ENCODE data around the gene IL1RAPL1.

Gene IL1RAPL1

DNA sequence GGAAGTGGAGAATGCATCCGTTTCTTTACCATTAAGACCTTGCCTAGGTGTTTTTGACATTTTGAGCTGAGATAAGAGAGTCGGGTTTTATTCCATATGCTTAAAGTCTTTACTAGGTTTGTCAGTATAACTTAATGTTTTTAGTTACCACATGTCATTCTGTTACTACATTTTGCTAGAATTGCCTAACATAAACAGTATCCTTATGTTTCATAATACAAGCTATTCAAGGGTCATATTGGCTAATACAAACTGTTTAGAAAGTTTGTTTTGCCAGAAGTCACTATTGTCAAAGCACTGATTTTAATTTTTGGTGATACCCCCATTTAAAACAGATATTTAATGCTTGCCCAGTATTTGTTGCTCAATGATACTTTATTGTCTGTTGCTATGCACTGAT lies 1200.4 kb downstream of the IL1RAPL1 start:
- H3K36me3 ChIP-seq (replicated peaks) = no peaks in the 10 kb centered on the region
- DNase-seq = no peak
- TF ChIP-seq, protein P1, sequence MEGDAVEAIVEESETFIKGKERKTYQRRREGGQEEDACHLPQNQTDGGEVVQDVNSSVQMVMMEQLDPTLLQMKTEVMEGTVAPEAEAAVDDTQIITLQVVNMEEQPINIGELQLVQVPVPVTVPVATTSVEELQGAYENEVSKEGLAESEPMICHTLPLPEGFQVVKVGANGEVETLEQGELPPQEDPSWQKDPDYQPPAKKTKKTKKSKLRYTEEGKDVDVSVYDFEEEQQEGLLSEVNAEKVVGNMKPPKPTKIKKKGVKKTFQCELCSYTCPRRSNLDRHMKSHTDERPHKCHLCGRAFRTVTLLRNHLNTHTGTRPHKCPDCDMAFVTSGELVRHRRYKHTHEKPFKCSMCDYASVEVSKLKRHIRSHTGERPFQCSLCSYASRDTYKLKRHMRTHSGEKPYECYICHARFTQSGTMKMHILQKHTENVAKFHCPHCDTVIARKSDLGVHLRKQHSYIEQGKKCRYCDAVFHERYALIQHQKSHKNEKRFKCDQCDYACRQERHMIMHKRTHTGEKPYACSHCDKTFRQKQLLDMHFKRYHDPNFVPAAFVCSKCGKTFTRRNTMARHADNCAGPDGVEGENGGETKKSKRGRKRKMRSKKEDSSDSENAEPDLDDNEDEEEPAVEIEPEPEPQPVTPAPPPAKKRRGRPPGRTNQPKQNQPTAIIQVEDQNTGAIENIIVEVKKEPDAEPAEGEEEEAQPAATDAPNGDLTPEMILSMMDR (IDR thresholded peaks at IDR 0.05; ENCODE audit: low read depth, low read length, missing control alignments) = no peak
- in situ Hi-C loops (cut with HindIII; ENCODE audit: low pct_ligation_motif_present, low sequenced_read_pairs) = no loop called here
- H3K27ac ChIP-seq = no peak overlapping the region
- no peak overlapping the region for H3K4me3 ChIP-seq (ENCODE audit: low read depth, low read length)
- no peaks in the 10 kb centered on the region for H3K27me3 ChIP-seq (replicated peaks)

- Histone ChIP-seq H3K27me3 (replicated peaks) (no peaks in the 10 kb centered on the region), H3K36me3 (replicated peaks) (no peaks in the 10 kb centered on the region), H3K27ac (no peak overlapping the region), H3K4me3 (ENCODE audit: low read depth, low read length) (no peak overlapping the region)
- in situ Hi-C loops (cut with HindIII; ENCODE audit: low pct_ligation_motif_present, low sequenced_read_pairs) = no loop called here
- no peak for DNase-seq
- TF ChIP-seq, protein P1 (IDR thresholded peaks at IDR 0.05; ENCODE audit: low read depth, low read length, missing control alignments) = no peak
Measured at GRCh38 chrX:29788991-29789699, 1201.9 kb downstream of the IL1RAPL1 start.

DNA sequence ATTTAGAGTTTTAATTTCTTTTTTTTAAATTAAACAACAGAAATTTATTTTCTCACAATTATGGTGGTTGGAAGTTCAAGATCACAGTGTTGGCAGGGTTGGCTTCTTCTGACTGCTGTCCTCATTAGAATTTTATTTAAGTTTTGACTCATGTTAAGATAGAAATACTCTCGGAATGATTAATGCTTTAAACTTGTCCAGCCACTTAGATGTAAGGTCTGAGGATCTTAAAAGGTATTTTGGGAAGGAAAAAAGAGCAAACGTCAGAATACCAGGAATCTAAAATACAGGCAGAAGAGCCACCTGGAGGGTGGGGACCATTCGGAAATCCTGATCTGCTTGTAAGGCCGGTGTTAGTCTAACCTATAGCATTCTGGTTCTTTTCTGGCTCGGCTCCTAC lies 1205.1 kb downstream of the IL1RAPL1 start:
- no peak for DNase-seq
- H3K36me3 ChIP-seq (replicated peaks) = no peaks in the 10 kb centered on the region
- in situ Hi-C loops (cut with HindIII; ENCODE audit: low pct_ligation_motif_present, low sequenced_read_pairs) = no loop called here
- TF ChIP-seq, protein P1 (IDR thresholded peaks at IDR 0.05; ENCODE audit: low read depth, low read length, missing control alignments) = no peak
- no peaks in the 10 kb centered on the region for H3K27me3 ChIP-seq (replicated peaks)
- no peak overlapping the region for H3K27ac ChIP-seq
- H3K4me3 ChIP-seq (ENCODE audit: low read depth, low read length) = no peak overlapping the region

DNA sequence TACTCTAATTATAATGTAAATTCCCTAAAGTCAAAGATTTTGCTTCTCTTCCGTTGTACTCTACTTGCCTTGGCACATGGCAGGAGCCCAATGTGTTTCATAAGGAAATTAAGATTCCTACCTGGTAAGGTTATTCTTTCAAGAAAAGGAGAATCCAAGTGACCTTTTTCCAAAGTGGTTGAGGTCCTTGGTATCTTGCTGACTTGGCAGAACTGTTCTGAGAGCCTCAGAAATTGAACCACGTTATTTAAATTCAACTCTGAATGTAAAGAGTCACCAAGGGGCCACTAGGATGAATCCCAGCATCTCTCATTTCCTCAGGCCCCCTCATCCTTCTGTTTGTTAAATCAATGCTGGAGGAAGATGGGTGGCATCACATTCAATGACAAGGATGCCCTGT lies 1209.9 kb downstream of the IL1RAPL1 start:
- no peaks in the 10 kb centered on the region for H3K36me3 ChIP-seq (replicated peaks)

GRCh38 chrX:29798469-29798868 lies 1211.2 kb downstream of the IL1RAPL1 start:
- no peak for DNase-seq
- in situ Hi-C loops (cut with HindIII; ENCODE audit: low pct_ligation_motif_present, low sequenced_read_pairs) = no loop called here
- Histone ChIP-seq H3K27ac (no peak overlapping the region), H3K4me3 (ENCODE audit: low read depth, low read length) (no peak overlapping the region), H3K27me3 (replicated peaks) (no peaks in the 10 kb centered on the region), H3K36me3 (replicated peaks) (no peaks in the 10 kb centered on the region)
- TF ChIP-seq, protein P1 (IDR thresholded peaks at IDR 0.05; ENCODE audit: low read depth, low read length, missing control alignments) = no peak

More for the DNA sequence above, 1209.9 kb downstream of the IL1RAPL1 start:
- in situ Hi-C loops (cut with HindIII; ENCODE audit: low pct_ligation_motif_present, low sequenced_read_pairs) = no loop called here
- Histone ChIP-seq H3K27me3 (replicated peaks) (no peaks in the 10 kb centered on the region), H3K4me3 (ENCODE audit: low read depth, low read length) (no peak overlapping the region), H3K27ac (no peak overlapping the region)
- DNase-seq = no peak
- TF ChIP-seq, protein P1 (IDR thresholded peaks at IDR 0.05; ENCODE audit: low read depth, low read length, missing control alignments) = no peak

- TF ChIP-seq, protein P1 (IDR thresholded peaks at IDR 0.05; ENCODE audit: low read depth, low read length, missing control alignments) = no peak
Measured at GRCh38 chrX:29813174-29813573, 1225.9 kb downstream of the IL1RAPL1 start.

More at GRCh38 chrX:29813174-29813573, 1225.9 kb downstream of the IL1RAPL1 start:
- Histone ChIP-seq H3K4me3 (ENCODE audit: low read depth, low read length) (no peak overlapping the region), H3K27ac (no peak overlapping the region), H3K36me3 (replicated peaks) (no peaks in the 10 kb centered on the region), H3K27me3 (replicated peaks) (no peaks in the 10 kb centered on the region)
- in situ Hi-C loops (cut with HindIII; ENCODE audit: low pct_ligation_motif_present, low sequenced_read_pairs) = no loop called here
- DNase-seq = no peak

Measured in brain microvascular endothelial cell (primary cell).